A673 (cell line): ENCODE results near the gene TPM2. TPM values are rescaled to one million over a fixed set of nuclear protein-coding genes. Genes with fewer than 3 reads are reported as not detected.
"Not testable (repeated sequence)": the region's sequence is repeated elsewhere in the genome, so short reads cannot be mapped to it uniquely, and the experiment has no call there.

Experiments
- BruUV-seq: library from RNA; stranded (reverse); fragments of 400-500 nt; replicated peaks from 2 replicates; lab custom pipeline; 2021; lab: Mats Ljungman, UMichigan
- CTCF ChIA-PET: fragments of 300-600 bp; sonication (Branson Sonifier 250); formaldehyde crosslinking; loops from one replicate; lab custom pipeline; 2022; ENCODE audit warnings: antibody characterized with exemption; lab: Charles Lee
- POLR2A ChIA-PET: fragments of 300-600 bp; sonication (Branson Sonifier 250); formaldehyde crosslinking; loops from one replicate; lab custom pipeline; 2022; ENCODE audit warnings: antibody characterized with exemption; ENCODE audit not compliant: low non-redundant PET; lab: Charles Lee
- DNase-seq: peaks from one replicate; pipeline ENCODE4 v3.0.0-alpha.2; 2015; ENCODE audit warnings: low spot score
- H3K27ac ChIP-seq: fragments of 200-600 bp; sonication (generic); 2 replicates; pipeline ENCODE4 v1.5.1; 2016; ENCODE audit warnings: mixed run types, low read depth, mild to moderate bottlenecking, mixed read lengths, antibody characterized with exemption, low read length; ENCODE audit not compliant: poor library complexity, severe bottlenecking
- H3K27me3 ChIP-seq: fragments of 200-600 bp; sonication (generic); replicated peaks from 2 replicates; pipeline ENCODE4 v1.6.1; 2017; ENCODE audit warnings: mixed run types, low read depth, mild to moderate bottlenecking, mixed read lengths, antibody characterized with exemption, low read length; ENCODE audit not compliant: insufficient read depth, poor library complexity
- H3K36me3 ChIP-seq: fragments of 200-600 bp; sonication (generic); 2 replicates; pipeline ENCODE4 v1.6.1; 2016; ENCODE audit warnings: mixed run types, mild to moderate bottlenecking, mixed read lengths, antibody characterized with exemption, low read length; ENCODE audit not compliant: insufficient read depth, poor library complexity, severe bottlenecking
- H3K4me1 ChIP-seq: fragments of 200-600 bp; sonication (generic); 2 replicates; pipeline ENCODE4 v1.6.1; 2017; ENCODE audit warnings: mixed run types, mild to moderate bottlenecking, mixed read lengths, antibody characterized with exemption, low read length; ENCODE audit not compliant: insufficient read depth, poor library complexity, severe bottlenecking
- H3K4me3 ChIP-seq: fragments of 200-600 bp; sonication (generic); 2 replicates; pipeline ENCODE4 v1.5.1; 2016; ENCODE audit warnings: low read depth, mixed run types, mild to moderate bottlenecking, mixed read lengths, low read length; ENCODE audit not compliant: poor library complexity, severe bottlenecking
- H3K9me3 ChIP-seq: fragments of 200-600 bp; sonication (generic); 2 replicates; pipeline ENCODE4 v1.6.1; 2016; ENCODE audit warnings: mixed run types, low read depth, mild to moderate bottlenecking, mixed read lengths, antibody characterized with exemption, low read length; ENCODE audit not compliant: poor library complexity, severe bottlenecking
- EZH2 ChIP-seq: fragments of 200-600 bp; sonication (generic); IDR thresholded peaks from 2 replicates; pipeline ENCODE4 v1.6.1; 2017; ENCODE audit warnings: borderline replicate concordance, low read depth, mild to moderate bottlenecking, mixed read lengths, antibody characterized with exemption, low read length; ENCODE audit not compliant: poor library complexity, severe bottlenecking
- intact Hi-C: fragments of 100-400 bp; cut with micrococcal nuclease; formaldehyde crosslinking; loops from one replicate; pipeline ENCODE4 v1.10.0; 2022; ENCODE audit not compliant: unreplicated experiment
- total RNA-seq: library from RNA; stranded (reverse); gene quantifications from 2 replicates; pipeline ENCODE4 v1.2.3, GENCODE V29; 2021
- TF ChIP-seq, protein P1 (sequence below): fragments of 300-800, 200-600 bp; sonication (generic); conservative IDR thresholded peaks from 2 replicates; pipeline ENCODE4 v1.5.1; 2017; ENCODE audit warnings: low read depth, mild to moderate bottlenecking, antibody characterized with exemption, low read length, moderate library complexity, mixed read lengths

TPM2 gene
- total RNA-seq, 1 experiment from 2014 or later: 44.3 TPM

DNA sequence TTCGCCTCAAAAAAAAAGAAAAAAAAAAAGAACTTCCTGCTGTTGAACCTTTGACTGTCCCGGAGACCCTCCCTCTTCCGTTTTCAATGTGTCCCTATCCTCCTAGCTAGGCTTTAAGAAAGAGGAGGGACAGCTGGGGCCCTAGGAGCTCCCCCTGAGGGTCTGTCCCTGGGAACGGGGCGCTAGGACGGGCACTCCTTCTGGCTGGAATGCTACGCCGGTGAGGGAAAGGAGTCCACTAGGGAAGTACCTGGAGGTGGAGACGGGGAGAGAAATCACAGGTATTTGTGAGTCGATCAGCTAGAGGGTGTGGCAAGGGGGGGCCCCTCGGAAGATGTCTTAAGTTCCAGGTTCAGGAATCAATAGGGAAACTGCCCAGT is 43.6 kb downstream of the TPM2 start:
- no peak for TF ChIP-seq EZH2
- TF ChIP-seq, protein P1, sequence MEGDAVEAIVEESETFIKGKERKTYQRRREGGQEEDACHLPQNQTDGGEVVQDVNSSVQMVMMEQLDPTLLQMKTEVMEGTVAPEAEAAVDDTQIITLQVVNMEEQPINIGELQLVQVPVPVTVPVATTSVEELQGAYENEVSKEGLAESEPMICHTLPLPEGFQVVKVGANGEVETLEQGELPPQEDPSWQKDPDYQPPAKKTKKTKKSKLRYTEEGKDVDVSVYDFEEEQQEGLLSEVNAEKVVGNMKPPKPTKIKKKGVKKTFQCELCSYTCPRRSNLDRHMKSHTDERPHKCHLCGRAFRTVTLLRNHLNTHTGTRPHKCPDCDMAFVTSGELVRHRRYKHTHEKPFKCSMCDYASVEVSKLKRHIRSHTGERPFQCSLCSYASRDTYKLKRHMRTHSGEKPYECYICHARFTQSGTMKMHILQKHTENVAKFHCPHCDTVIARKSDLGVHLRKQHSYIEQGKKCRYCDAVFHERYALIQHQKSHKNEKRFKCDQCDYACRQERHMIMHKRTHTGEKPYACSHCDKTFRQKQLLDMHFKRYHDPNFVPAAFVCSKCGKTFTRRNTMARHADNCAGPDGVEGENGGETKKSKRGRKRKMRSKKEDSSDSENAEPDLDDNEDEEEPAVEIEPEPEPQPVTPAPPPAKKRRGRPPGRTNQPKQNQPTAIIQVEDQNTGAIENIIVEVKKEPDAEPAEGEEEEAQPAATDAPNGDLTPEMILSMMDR: no peak
- peaks cover 4% of the 10 kb centered on the region for H3K4me1 ChIP-seq
- peak overlapping the region; percentile 52 for H3K4me3 ChIP-seq
- DNase-seq: no peak
- BruUV-seq: TSS peak; percentile 50
- POLR2A ChIA-PET: interaction anchor here (0.6 kb wide), 1 partner anchor 12 kb away, joined by 5 read pairs; the partner anchor contains the start of genes CCDC107 and RMRP
- CTCF ChIA-PET: interaction anchor here (0.6 to 1.2 kb wide), 4 partner anchors 35 to 180 kb away, joined by 3 to 5 read pairs (median 4); partner anchors contain the start of gene CREB3
- intact Hi-C loops: loop anchor here (1.0 to 5.0 kb wide), 2 partner anchors 12 to 44 kb away; partner anchors contain the start of genes CCDC107 and RMRP
- H3K36me3 ChIP-seq: no peaks in the 10 kb centered on the region
- H3K9me3 ChIP-seq: no peaks in the 10 kb centered on the region
- peak overlapping the region; percentile 64 for H3K27ac ChIP-seq
- no peaks in the 10 kb centered on the region for H3K27me3 ChIP-seq

DNA sequence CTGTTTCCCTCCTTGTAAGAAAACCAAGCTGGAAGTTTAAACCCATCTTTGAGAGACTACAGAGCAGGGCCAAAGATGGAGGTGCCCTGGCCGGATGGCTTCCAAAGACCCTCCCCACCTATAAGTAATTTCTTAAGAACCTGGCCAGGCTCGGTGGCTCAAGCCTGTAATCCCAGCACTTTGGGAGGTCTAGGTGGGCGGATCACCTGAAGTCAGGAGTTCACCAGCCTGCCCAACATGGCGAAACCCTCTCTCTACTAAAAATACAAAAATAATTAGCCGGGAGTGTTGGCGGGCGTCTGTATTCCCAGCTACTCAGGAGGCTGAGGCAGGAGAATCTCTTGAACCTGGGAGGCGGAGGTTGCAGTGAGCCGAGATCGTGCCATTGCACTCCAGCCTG is 44.0 kb downstream of the TPM2 start:
- ChIA-PET CTCF (interaction anchor here (0.6 to 1.2 kb wide), 4 partner anchors 35 to 180 kb away, joined by 3 to 5 read pairs (median 4); partner anchors contain the start of gene CREB3), POLR2A (interaction anchor here (0.6 kb wide), 1 partner anchor 12 kb away, joined by 5 read pairs; the partner anchor contains the start of genes CCDC107 and RMRP)
- not testable (repeated sequence) for H3K27me3 ChIP-seq, H3K4me1 ChIP-seq, H3K36me3 ChIP-seq, H3K27ac ChIP-seq, BruUV-seq, H3K9me3 ChIP-seq, DNase-seq
- H3K4me3 ChIP-seq: peak overlapping the region; percentile 52
- intact Hi-C loops: loop anchor here (1.0 to 5.0 kb wide), 2 partner anchors 13 to 43 kb away; partner anchors contain the start of genes CCDC107 and RMRP

DNA sequence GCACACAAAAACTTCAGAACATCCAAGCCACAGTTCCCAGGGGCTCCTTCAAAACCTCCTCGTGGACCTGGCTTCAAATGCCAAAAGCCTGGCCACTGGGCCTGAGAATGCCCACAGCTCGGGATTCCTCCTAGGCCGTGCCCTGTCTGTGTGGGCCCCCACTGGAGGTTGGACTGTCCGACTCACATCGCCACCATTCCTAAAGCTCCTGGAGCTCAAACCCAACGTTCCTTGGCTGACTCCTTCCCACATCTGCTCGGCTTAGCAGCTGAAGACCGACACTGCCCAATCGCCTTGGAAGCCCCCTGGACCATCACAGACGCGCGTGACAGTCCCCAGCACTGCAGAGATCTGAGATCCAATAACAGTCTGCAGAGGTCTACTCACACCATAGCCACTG is 46.7 kb downstream of the TPM2 start:
- no peak for DNase-seq
- CTCF ChIA-PET: no interaction called here
- intact Hi-C loops: no loop called here
- Histone ChIP-seq H3K36me3 (no peaks in the 10 kb centered on the region), H3K27me3 (no peaks in the 10 kb centered on the region), H3K9me3 (no peaks in the 10 kb centered on the region), H3K4me1 (peaks cover 4% of the 10 kb centered on the region), H3K4me3 (no peak overlapping the region), H3K27ac (no peak overlapping the region)
- TF ChIP-seq, protein P1: no peak
- no peak for TF ChIP-seq EZH2
- BruUV-seq: no TSS peak
- POLR2A ChIA-PET: no interaction called here

DNA sequence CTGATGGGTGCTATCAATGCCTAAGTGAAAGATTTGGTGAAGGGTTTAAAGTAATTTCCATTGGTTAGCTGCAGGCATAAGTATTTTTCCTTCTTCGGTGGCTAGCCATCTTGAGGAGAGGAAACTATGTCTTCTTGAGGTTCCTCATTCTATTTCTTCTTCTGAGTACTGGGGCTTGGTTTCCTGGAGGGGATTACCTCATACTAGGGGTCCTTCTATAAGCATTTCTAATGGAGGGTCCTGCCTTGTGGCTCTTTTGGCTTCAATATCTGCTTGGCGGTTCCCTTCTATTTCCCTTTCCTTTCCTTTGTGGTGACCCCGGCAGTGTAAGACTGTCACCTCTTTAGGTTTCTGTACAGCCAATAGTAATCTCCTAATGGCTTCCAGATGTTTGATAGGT is 48.2 kb downstream of the TPM2 start:
- DNase-seq, H3K9me3 ChIP-seq, CTCF ChIA-PET, H3K4me3 ChIP-seq, H3K27me3 ChIP-seq, BruUV-seq, POLR2A ChIA-PET, H3K27ac ChIP-seq, intact Hi-C loops, H3K36me3 ChIP-seq, H3K4me1 ChIP-seq: not testable (repeated sequence)

DNA sequence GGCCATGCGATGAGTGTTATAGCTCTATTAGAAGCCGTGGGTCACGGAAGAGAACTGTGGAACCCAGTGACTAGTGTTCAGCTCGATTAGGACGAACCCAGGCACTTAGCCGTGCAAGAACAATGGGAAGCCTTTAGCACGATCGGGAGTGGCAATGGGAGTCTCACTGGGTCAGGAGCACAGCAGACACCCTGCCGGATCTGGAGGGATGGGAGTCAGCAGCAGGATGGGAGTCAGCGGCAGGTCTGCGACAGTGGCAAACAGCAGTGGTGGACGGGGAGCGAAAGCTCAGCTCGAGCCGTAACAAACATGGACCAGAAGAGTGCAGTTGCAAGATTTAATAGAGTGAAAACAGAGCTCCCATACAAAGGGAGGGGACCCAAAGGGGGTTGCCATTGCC is 49.3 kb downstream of the TPM2 start:
- DNase-seq, H3K9me3 ChIP-seq, BruUV-seq, CTCF ChIA-PET, intact Hi-C loops, H3K4me3 ChIP-seq, H3K36me3 ChIP-seq, H3K27me3 ChIP-seq, H3K27ac ChIP-seq, POLR2A ChIA-PET, H3K4me1 ChIP-seq: not testable (repeated sequence)
